ENCODE measurements around the gene ZNF714. TPM values are rescaled to one million over a fixed set of nuclear protein-coding genes. Genes with fewer than 3 reads are reported as not detected.

The ZNF714 gene
- polyA plus RNA-seq, 3 donors: 1.7 to 5.8 (median 2.4) TPM

- H4K20me1 ChIP-seq (ENCODE audit: insufficient read depth, low read length): no peaks in the 10 kb centered on the region
- no peak for DNase-seq
- Mint-ChIP-seq H3K4me3 (no peak overlapping the region), H3K27ac (peak overlapping the region in 1 of 7 donors; percentile 69), H3K4me1 (no peaks in the 10 kb centered on the region), H3K9me3 (peaks cover 1 to 15% (median 15%) of the 10 kb centered on the region in 7 donors), H3K27me3 (ENCODE audit: low read depth in 3 of 3) (no peaks in the 10 kb centered on the region), H3K36me3 (peaks cover 8 to 62% of the 10 kb centered on the region in 2 donors)
- no peak overlapping the region for H3K4me3 ChIP-seq (replicated peaks in 1 of 3; ENCODE audit: low read depth in 2 of 3, low read length in 3 of 3)
- no peak for TF ChIP-seq CTCF (IDR thresholded peaks at IDR 0.05)
- no peaks in the 10 kb centered on the region for H3K4me1 ChIP-seq (ENCODE audit: control insufficient read depth in 1 of 2, insufficient read depth in 2 of 2, low read length in 2 of 2)
- no peak overlapping the region for H3K9ac ChIP-seq (ENCODE audit: insufficient read depth, low read length, poor library complexity, severe bottlenecking)
- H2AFZ ChIP-seq (ENCODE audit: insufficient read depth, low read depth, low read length, poor library complexity, severe bottlenecking): no peak overlapping the region
- peaks cover 0 to 34% of the 10 kb centered on the region in 2 donors for H3K36me3 ChIP-seq (replicated peaks in 1 of 2; ENCODE audit: control insufficient read depth in 1 of 2, insufficient read depth in 2 of 2, low read length in 2 of 2)
- no peak overlapping the region for H3K27ac ChIP-seq (ENCODE audit: low read depth in 1 of 2, low read length in 2 of 2)
- H3K9me3 ChIP-seq (replicated peaks in 1 of 2; ENCODE audit: control insufficient read depth in 1 of 2, insufficient read depth in 1 of 2, low read length in 2 of 2): peaks cover 0 to 19% of the 10 kb centered on the region in 2 donors
- H3K27me3 ChIP-seq (ENCODE audit: control insufficient read depth in 2 of 2, insufficient read depth in 2 of 2, low read length in 2 of 2): no peaks in the 10 kb centered on the region
- no peak overlapping the region for H3K4me2 ChIP-seq (replicated peaks; ENCODE audit: extremely low read depth, low read length, poor library complexity, severe bottlenecking)
- intact Hi-C loops (cut with micrococcal nuclease): no loop called here
- peaks cover 12% of the 10 kb centered on the region for H3K79me2 ChIP-seq (ENCODE audit: insufficient read depth, low read length)
Measured at GRCh38 chr19:21092109-21092508, 10.1 kb downstream of the ZNF714 start.

GRCh38 chr19:21094347-21095025 is 12.5 kb downstream of the ZNF714 start:
- peaks cover 12% of the 10 kb centered on the region for H3K79me2 ChIP-seq (ENCODE audit: insufficient read depth, low read length)
- peaks cover 0 to 19% of the 10 kb centered on the region in 2 donors for H3K9me3 ChIP-seq (replicated peaks in 1 of 2; ENCODE audit: control insufficient read depth in 1 of 2, insufficient read depth in 1 of 2, low read length in 2 of 2)
- peaks cover 20 to 68% of the 10 kb centered on the region in 2 donors for H3K36me3 Mint-ChIP-seq
- no peaks in the 10 kb centered on the region for H3K27me3 ChIP-seq (ENCODE audit: control insufficient read depth in 2 of 2, insufficient read depth in 2 of 2, low read length in 2 of 2)
- H4K20me1 ChIP-seq (ENCODE audit: insufficient read depth, low read length): no peaks in the 10 kb centered on the region
- H3K27me3 Mint-ChIP-seq (ENCODE audit: low read depth in 3 of 3): no peaks in the 10 kb centered on the region
- no peak overlapping the region for H3K9ac ChIP-seq (ENCODE audit: insufficient read depth, low read length, poor library complexity, severe bottlenecking)
- intact Hi-C loops (cut with micrococcal nuclease): no loop called here
- no peak for DNase-seq
- H3K4me1 Mint-ChIP-seq: no peaks in the 10 kb centered on the region
- WGBS (ENCODE audit: insufficient coverage): no CpG with 5 or more reads among the region's 1 CpG
- no peak for TF ChIP-seq CTCF (IDR thresholded peaks at IDR 0.05)
- peaks cover 0 to 28% of the 10 kb centered on the region in 2 donors for H3K36me3 ChIP-seq (replicated peaks in 1 of 2; ENCODE audit: control insufficient read depth in 1 of 2, insufficient read depth in 2 of 2, low read length in 2 of 2)
- no peak overlapping the region for H3K4me3 Mint-ChIP-seq
- no peak overlapping the region for H3K4me2 ChIP-seq (replicated peaks; ENCODE audit: extremely low read depth, low read length, poor library complexity, severe bottlenecking)
- no peak overlapping the region for H3K27ac ChIP-seq (ENCODE audit: low read depth in 1 of 2, low read length in 2 of 2)
- no peak overlapping the region for H3K27ac Mint-ChIP-seq
- H3K4me3 ChIP-seq (replicated peaks in 1 of 3; ENCODE audit: low read depth in 2 of 3, low read length in 3 of 3): no peak overlapping the region
- H3K4me1 ChIP-seq (ENCODE audit: control insufficient read depth in 1 of 2, insufficient read depth in 2 of 2, low read length in 2 of 2): no peaks in the 10 kb centered on the region
- no peak overlapping the region for H2AFZ ChIP-seq (ENCODE audit: insufficient read depth, low read depth, low read length, poor library complexity, severe bottlenecking)
- H3K9me3 Mint-ChIP-seq: peaks cover 1 to 25% (median 15%) of the 10 kb centered on the region in 7 donors
